Measurements from ENCODE around the gene TMEM132D. TPM values are rescaled to one million over a fixed set of nuclear protein-coding genes. Genes with fewer than 3 reads are reported as not detected.

Gene TMEM132D
- total RNA-seq, 1 experiment from 2014 or later, result 7.1 TPM

DNA sequence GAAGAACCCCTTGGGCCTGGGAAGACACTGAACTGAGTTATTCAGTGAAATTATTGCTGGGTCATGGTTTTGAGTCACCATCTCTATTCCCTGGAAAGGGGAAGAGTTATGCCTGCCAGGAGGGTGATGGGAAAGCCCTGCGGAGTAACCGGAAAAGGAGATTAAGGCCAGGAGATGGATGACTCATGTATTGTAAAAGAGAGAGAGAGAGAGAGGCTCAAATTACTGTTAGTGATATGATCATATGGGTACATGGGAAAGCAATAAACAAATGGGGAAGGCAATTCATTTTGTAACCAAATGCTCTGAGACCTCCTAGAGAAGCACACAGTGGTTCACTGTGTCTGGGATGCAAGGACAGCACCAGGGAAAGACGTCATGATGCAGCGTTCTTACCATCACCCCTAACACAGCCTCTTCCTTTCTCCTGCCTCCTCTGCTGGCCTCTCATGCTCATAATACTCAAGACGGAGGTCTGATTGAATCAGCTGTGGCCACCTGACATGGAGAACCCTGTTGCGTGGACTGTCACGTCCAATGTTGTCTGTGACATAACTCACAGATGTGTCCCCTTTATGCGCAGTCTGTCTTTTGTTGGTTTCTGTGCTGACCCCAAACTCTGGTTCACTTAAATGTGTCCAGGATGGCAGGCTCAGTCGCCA lies 243.7 kb downstream of the TMEM132D start:
- DNase-seq (ENCODE audit: low read depth), result peak; percentile 91

DNA sequence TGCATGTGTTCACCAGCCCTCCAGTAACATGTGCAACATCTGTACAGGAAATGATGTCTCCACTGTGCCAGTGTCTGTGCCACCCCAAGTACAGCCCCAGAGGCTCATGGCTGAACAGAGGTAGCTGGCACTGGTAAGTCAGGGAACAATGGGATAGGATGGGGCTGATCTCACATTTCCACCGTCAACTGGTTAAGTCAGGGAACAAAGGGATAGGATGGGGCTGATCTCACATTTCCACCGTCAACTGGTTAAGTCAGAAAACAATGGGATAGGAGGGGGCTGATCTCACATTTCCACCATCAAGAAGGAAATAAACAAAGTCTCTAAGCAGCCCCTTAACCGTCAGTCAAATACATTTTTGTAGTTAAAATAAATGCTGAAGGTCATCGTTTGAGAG lies 246.6 kb downstream of the TMEM132D start:
- no peak for DNase-seq (ENCODE audit: low read depth)

DNA sequence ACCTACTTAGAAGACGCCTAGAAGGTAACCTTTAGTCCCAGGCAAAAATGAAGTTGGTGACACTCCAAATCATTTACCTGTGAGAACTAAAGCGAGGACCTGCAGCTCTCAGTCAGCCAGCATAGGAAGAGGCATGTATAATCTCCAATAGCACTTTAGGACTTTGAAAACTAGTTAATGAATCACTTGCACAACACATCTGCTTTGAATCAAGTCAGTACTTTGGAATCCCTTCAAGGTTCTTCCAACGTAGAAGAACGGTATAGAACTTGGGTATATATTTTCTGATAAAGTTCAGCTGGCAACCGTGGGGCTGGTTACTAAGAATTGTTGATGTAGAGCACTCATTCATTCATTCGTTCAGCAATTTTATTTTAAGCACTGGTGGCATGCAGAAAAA lies 251.9 kb downstream of the TMEM132D start:
- DNase-seq (ENCODE audit: low read depth), result no peak

DNA sequence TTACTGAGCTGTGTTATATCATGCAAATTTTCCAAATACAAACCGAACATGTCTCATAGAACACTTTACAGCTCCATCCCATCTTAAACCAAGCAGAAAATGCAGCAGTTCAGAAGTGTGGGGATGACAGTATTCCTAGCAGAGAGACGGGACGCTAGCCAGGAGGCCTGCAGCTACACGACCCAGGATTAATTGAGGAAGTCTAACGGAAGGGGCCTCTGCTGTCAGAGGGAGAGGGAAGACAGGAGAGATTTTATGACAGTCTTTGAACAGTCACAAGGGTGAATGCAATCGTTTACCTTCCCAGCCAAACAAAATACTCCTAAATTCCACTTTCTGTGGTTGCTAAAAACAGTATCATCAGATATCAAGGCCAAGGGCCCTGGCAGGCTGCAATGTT lies 261.9 kb downstream of the TMEM132D start:
- peak; percentile 58 for DNase-seq (ENCODE audit: low read depth)

DNA sequence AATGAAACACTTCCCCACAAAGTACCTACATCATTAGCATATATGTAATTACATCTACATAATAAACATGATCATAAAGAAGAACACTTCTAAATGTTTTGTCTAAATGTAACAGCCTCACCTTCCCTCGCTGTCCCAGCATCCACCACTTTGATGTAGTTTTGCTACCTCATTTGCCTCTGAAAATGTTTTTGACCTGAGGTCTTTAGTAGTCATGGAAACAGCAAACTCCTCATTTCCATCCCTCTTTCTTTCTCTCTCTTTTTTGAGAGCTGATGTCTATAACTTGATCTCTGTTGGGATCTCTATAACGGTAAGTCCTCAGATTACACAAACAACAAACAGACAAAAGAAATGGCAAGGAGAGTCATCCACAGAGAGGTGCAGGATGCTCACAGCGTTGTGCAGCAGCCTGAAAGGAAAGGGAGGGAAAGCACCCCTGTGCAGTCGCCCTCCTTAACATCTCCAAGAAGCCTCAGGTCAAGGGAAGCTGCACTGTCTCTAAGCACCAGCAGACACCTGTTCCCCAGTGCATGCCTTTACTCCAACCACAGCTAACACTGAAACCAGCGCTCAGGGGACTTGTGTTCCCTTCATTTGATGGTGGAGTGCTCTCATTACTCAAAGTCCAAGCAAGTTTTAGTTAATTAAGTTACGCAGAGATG lies 268.7 kb downstream of the TMEM132D start:
- no peak for DNase-seq (ENCODE audit: low read depth)

DNA sequence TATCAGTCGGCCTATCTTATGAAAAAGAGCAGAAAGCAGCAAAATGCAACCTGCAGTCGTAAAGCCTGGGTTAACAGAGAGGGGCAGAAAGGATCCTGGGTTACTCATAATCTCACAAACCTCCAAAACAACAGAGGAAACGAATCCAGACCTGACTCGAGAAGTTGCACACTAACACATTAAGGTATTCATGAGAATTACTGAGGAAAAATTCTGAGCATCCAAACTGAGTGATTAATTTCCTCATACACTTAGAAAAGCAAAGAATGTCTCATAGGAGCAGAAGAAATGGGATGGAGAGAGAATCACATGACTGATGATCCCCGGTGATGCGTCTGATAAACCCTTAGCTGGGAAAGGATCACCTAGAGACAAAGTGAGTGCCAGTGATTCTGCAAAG lies 272.5 kb downstream of the TMEM132D start:
- DNase-seq (ENCODE audit: low read depth), result no peak

DNA sequence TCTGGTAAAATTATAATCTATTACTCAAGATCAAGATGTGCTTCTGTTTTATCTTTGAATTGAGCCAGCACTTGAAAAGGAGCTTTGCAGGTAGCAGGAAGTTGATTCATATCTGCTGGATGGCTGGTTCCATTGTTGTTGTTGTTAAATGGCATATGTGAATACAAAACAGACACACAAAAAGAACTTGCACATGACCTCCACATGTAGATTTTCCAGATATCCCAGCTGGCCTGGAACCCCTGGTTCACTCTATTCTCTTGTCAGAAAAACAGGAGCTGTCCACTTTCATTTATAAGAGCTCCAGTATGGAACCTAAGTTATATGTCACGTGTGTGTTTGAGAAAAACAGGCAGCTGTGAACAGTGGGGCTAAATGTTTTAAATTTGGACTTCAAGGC lies 273.9 kb downstream of the TMEM132D start:
- no peak for DNase-seq (ENCODE audit: low read depth)

DNA sequence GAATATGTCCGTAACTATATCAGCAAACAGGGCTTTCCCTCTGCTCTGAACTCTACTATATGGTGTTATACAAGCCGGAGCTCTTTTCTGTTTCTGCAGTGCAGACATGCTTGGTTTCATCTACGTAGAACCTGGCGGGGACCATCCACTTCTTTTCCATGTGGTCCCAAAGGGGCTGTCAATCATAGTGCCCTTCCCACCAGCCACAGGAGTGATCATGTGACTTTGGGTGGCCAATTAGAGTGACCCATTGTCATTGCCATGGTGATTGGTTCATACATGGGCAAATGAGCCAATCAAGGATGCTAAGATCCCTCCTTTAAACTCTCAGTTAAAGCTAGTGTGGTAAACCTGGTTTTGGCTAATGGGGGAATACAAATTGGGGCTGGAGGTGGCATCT lies 281.3 kb downstream of the TMEM132D start:
- no peak for DNase-seq (ENCODE audit: low read depth)

DNA sequence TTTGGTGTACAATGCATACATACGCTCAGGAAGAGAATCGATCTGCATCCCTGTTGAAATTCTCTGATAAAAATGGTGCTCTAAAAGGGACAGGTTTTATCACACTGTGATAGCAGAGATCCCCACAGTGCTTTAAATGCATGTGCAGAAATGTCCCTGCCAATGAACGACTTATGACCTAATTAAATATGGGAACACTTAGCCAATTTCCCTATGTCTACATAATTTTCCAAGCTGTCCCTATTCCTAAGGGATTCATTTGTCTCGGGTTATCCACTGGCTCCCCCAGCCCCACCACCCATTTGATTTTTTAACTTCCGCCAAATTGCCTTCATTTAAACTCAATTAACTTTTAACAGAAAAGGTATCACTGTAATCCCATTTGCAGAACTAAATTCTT lies 284.6 kb downstream of the TMEM132D start:
- no peak for DNase-seq (ENCODE audit: low read depth)

DNA sequence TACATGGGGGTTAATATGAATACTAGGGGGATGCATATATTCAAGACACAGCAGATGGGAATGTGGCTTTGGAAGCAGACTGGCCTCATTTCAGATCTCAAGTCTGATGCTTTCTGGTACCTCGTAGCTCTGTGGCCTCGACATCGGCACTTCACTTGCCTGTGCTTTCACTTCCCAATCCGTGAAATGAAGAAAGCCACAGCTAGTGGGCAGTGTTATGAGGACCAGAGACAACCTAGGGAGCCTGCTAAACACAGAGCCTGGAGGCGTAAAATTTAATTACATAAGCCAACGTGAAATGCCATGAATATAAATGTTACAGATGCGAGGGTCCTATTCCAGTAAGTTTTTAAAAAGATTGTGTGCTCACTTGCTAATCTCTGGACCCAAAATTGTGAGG lies 286.0 kb downstream of the TMEM132D start:
- no peak for DNase-seq (ENCODE audit: low read depth)

DNA sequence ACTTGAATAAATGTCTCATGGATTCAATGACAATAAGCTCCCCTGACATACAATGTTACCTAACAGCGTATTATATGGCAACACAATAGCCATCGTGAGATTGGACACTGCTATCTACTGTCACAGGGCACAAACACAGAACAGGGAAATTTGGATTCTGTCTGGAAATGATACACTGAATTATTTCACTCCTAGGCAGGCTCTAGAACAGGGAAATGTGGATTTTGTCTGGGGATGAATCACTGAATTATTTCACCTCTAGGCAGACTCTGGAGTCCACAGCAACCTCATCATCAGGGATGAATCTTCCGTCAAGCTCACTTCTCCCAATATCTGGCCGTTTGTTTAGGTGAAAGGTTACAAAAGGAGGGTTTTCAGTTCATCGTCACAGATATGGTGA lies 288.8 kb downstream of the TMEM132D start:
- DNase-seq (ENCODE audit: low read depth), result peak; percentile 72

DNA sequence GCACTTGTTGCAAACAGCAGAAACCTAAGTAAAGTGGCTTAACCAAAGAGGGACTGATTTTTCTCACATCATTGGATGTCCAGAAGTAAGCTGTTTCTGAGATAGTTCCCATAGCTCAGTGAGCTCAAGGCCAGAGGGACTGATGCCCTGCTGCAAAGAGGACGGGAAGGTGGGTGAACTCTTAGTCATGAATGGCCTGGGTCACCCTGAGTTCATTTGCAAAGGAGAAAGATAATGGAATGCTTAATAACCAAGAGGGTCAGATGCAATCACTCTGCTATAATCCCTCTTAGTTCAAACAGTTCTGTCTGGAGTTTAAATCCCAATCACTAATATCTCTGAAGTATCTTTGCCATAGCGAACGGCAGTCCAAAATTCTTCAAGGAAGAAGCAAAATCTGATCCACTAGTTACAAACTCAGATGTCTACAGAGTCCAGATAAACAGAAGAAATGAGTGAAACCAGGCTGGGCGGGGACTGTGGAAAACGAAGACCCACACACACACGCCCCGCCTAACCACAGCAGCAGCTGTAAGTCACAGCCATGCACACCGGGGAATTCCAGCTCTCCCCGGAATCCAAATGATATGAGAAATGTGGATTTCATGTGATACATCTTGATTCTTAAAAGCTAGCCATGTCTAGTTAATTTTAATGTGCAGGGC lies 289.5 kb downstream of the TMEM132D start:
- DNase-seq (ENCODE audit: low read depth), result peak; percentile 85

DNA sequence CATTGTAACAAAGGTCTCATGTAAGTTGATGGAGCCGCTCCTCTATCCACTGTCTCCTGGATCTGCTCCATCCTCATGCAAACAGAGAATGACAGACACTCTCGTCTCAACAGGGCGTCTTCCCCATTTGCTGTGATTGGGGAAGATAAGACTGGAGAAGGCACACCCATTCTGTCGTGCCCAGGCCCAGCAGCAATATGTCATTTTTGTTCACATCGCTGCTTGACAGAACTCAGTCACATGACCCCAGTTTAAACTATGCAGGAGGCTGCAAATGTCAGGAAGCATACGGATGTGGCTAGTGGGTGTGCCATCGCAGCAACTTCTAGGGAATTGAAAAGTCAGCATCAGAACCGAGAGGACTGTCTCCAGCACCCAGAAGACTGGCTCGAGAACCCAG lies 290.5 kb downstream of the TMEM132D start:
- peak; percentile 64 for DNase-seq (ENCODE audit: low read depth)

DNA sequence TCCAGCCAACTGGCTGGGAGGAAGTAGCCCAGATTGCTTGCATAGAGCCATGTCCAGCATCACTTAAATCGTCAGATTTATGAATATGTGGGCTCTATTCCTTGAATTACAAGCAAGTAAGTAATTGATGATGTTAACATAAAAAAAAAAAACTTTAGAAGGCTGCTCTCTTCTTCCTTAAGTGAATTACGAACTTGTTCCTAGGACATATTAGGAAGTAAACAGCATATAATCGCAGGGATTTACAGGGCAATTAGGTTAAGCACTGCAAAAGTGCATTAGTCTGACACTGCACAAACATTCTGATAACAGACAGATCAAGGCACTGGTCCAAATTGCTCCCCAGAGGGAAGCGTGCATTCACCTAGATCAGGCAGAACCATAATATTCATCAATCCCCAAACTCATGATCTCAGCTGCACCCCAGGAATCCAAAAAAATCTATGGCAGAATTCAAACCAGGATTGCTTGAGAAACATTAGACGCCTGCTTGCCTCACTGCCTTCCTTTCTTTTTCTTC lies 293.2 kb downstream of the TMEM132D start:
- DNase-seq (ENCODE audit: low read depth), result no peak

DNA sequence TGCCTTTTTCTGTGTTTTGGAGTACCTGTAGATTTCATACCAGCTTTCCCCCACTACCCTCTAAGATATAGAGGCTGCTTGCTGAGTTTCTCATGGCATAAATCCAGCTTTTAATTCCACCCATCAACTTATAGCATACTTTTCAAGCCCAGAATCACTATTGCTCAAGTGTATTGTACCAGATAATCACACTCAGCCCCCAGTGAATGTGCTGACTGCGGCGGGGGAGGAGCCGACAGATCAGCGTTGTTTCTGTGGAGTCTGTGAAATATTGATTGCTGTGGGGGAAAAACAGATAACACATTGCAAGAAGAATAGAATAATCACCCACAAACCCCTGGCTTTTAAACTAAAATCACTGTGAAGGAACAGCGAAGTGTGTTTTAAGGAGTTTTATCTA lies 296.1 kb downstream of the TMEM132D start:
- peak; percentile 60 for DNase-seq (ENCODE audit: low read depth)

DNA sequence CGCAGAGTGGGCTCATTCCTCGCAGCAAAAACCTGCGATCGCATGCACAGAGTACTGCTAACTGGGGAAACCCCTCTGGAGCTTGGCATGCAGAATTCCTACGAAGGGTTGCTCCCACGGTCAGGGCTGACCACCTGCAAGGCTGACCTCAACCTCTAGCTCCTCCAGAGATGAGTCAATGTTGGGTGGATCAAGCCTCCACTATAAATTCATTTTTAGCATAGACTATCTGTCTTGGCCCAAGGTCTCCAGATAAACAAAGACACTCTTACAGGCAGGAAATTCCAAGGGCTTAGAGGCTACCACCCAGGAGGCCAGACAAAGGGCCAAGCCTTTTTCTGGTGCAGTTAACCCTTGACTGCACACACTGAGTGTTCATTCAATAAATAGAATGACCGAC lies 296.5 kb downstream of the TMEM132D start:
- DNase-seq (ENCODE audit: low read depth), result peak; percentile 93

DNA sequence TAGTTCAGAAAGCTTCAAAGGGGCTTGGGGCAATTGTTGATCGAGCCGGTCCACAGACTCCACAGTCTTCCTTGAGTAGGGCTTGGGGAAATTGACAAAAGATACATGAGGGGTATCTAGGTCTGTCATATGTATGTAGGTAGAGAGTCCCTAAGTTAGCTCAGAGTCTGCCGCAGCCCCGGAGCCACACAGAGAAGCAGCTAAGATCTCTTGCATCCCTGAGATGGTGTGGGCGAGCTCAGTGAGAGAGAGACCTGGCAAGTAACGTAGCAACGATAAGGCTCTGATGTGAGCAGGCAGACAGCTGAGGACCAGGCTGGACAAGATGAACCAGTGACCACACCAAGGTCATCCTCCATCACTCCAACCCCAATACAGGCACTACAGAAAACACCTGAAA lies 297.6 kb downstream of the TMEM132D start:
- no peak for DNase-seq (ENCODE audit: low read depth)

DNA sequence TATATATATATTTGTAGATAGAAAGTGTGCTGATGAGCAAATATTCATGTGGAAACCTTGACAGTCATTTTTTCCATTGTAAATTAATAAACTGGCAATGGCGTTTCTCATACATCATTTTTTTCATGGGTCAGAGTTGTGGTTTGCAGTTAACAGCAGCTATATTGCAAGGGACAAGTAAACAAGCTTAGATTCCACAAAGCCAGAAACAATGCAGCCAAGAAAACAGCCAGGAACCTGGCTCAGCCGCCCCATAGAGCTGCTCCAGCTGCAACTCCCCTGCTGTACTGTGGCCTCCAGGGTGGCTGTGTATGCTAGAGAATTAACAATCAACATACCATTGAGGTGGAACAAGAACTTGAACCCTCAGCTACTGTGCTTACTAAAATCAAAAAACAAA lies 298.2 kb downstream of the TMEM132D start:
- DNase-seq (ENCODE audit: low read depth), result no peak

DNA sequence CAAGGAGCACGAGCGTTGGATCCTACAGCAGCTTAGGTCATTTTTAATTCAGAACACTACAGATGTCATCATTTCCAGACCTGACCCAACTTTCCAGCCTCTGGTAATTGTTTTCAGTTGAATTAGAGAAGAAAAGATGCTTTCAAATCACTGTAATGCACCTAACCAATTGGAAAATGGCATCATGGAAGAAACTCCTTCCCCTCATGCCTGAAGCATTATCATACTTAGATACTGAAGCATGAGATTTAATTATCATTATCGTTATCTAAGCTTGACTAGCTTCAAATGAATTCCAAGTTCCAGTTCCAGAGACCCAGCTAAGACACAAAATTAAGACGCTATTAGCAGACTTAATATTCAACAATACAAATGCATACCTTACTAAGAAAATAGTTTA lies 299.3 kb downstream of the TMEM132D start:
- DNase-seq (ENCODE audit: low read depth), result no peak

DNA sequence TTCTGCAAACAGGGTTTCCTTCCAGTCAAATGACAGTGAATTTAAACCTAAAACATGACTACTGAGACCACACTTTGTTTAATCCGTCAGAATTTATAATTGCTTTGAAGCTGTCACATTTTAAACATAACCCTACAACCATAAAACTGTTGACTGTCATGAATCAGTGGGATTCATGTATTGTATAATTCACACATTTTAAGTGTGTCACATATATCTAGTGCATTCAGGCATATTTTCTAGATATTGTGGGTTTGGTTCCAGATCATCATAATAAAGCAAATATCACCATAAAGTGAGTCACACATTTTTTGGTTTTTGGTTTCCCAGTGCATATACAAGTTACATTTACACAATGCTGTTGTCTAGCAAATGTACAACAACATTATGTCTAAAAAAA lies 304.4 kb downstream of the TMEM132D start:
- no peak for DNase-seq (ENCODE audit: low read depth)

DNA sequence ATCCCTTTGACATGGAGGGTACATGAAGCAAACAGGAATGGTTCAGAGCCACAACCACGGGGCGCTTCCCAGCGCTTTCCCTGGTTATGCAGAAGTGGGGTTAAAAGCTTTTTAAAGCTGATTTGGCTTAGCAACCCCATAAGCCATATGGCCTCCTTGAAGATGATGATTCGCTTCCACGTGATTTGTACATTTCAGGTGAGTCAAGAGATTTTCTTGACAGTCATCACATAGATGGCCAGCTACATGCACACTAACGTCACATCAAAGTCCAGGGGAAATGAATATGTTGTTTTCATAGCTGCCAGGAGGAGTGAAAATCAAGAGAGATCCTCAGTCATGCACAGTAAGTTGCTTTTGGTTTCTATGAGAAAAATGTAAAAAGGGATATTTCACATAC lies 309.7 kb downstream of the TMEM132D start:
- peak; percentile 48 for DNase-seq (ENCODE audit: low read depth)

DNA sequence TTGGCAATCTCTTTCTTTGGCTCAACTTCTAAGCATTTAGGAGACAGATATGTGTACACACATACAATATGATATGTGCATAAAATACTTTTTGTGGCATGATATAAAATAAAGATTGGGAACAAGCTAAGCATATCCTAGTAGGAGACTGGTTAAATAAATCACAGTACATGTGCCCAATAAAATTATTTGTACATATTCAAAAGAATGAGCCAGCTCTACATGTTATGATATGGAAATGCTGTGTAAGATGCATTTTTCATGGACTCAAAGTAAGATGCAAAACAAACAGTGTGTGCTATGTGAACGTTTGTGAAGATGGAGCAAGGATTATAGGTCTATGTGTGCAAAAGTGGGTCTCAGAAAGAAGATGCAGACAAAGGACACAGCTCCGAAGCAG lies 311.4 kb downstream of the TMEM132D start:
- DNase-seq (ENCODE audit: low read depth), result no peak

DNA sequence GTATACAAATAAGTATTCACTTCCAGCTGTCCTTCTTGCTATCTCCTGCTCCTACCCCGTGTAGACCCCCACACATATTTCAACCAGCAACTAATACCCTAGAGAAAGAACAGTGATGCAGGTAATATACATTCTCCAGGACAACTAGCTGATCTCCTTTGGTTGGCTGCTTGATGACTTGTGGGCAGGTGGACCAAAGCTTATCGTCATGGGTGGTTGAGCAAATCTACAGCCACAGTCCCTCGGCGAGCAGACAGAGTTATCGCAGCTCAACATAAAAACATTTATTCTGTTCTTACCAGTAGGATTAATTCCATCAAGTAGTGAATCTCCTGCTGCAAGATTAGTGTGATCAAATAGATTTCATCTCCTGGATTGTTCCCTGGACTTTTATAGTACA lies 314.3 kb downstream of the TMEM132D start:
- DNase-seq (ENCODE audit: low read depth), result no peak

All from Daoy (cell line).